Smooth muscle cell of the brain vasculature (primary cell): ENCODE results near the gene CNNM3.
"Not testable (repeated sequence)": the region's sequence is repeated elsewhere in the genome, so short reads cannot be mapped to it uniquely, and the experiment has no call there.

Experiments
- DNase-seq: peaks from one replicate; pipeline ENCODE4 v3.0.0-alpha.2; 2012; ENCODE audit warnings: low read depth, low spot score

CNNM3 gene

DNA sequence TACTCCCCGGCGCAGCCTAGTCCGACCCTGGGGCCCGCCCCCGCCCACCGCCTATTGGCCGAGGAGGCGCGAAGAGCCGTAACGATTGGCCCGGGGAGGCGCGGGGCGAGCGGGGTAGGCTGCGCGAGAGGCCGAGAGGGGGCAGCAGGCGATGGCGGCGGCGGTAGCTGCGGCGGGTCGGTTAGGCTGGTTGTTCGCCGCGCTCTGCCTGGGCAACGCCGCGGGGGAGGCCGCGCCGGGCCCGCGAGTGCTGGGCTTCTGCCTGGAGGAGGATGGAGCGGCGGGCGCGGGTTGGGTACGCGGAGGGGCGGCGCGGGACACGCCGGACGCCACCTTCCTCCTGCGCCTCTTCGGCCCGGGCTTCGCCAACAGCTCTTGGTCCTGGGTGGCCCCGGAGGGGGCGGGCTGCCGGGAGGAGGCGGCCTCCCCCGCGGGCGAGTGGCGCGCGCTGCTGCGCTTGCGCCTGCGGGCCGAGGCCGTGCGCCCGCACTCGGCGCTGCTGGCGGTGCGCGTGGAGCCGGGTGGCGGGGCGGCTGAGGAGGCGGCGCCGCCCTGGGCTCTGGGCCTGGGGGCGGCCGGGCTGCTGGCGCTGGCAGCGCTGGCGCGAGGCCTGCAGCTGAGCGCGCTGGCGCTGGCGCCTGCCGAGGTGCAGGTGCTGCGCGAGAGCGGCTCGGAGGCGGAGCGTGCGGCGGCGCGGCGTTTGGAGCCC lies at the start of gene CNNM3:
Gene CNNM3 (plus strand): TSS at position 142 of the 709 bp plus-strand sequence. CDS start 10 bp downstream, at position 152.
- peak; percentile 70 for DNase-seq

DNA sequence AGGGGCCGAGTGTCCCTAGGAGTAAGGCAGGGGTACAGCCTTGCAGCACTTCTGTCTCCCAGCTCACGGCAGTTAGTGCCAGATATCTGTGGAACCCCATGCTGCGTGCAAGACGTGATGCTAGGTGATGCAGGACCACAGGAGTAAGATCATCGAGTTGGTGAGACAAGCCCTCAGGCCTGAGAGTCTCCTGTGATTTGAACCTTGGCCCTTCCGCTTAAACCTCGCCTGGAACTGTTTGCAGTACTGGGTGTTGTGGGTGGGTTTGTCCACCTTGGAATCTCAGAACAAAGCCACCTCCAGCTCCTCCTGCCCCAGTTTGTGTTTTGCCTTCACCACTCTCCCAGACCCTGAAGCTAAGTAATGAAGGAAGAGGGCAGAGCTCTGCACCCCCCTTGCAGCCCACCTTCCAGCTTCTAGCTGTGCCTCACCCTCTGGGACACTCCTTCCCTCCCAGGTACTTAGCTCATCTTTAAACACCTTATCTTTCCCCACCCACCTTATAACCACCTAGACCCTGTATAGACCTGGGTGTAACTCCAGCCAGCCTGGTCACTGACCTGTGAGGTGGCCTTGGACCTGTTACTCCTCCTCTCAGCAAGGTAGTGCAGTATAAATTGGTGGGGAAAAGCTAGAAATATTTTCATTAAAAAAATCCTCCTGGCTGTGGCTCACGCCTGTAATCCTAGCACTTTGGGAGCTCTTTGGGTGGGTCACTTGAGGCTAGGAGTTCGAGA lies 48.8 kb upstream of the CNNM3 start:
- no peak for DNase-seq

DNA sequence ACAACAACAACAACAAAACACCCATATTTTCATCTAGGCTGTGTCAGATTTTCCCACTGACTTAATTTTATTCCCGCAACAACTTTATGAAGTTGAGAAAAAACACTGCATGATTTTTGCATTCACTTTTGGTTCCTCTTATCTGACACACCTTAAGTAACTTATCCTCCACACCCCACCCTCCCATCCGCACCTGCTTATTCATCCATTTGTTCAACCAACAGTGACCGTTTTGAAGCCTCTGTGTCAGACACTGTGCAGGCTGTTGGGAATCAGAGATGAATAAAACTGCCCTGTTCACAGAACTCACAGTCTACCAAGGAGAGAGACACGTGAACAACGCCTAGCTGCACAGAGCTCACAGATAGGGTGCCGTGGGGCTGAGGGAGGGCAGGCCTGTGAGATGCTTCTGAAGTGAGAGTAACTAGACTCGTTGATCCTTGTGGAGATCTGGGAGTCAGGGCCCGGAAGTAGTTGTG lies 47.9 kb upstream of the CNNM3 start:
- no peak for DNase-seq

DNA sequence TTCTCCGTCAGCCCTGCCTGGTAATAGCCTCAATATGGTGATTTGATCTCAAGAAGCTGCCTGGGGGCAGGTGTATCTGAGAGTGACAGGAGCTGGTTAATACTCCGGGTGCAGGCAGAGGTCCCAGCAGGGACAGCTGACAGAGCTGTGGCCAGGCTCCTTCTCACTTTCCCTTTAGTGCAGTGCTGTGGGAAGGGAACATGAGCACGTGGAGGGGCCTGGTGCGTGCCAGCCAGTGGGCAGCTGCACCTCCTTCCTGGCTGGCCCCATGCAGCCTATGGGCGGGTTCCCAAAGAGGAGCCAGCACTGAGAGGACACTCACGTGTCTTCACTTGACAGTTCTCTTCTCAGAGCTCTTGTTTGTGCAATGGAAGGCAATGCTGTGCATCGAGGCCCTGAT lies 46.3 kb upstream of the CNNM3 start:
- no peak for DNase-seq

DNA sequence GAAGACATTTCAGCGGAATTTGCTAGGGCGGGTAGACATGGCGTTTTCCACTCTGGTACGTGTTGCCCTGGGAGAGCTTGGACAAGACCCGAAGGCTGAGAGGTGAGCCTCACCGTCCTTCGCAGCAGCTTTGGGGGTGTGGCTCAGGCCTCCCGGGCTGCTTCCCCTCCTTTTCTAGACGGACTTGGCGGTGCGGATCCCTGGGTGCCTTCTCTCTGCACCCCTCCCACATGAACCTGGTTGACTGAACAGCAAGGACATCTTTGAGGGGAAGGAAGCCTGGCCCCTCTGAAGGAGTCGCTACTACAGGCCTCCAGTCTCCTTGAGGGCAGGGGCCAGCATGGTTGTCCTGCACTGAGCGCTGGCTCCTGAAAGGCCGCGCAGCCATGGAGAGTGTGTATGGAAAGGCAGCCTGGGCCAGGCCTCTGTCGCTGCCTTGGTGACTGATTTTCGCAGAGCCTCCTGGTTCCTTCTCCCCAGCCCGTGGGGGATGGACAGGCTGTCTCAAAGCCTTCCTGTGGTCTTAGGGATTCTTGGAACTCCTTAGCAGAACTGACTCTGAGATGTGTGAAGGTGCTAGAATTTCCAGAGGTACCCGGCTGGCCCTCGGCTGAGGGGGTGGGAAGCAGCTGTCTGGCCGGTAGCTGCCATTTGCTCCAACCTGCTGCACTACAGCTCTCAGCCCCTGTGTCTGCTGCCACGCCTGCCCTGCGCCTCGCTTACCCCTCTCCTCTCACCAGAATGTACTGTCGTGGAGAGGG lies 45.4 kb upstream of the CNNM3 start:
- DNase-seq, result no peak

DNA sequence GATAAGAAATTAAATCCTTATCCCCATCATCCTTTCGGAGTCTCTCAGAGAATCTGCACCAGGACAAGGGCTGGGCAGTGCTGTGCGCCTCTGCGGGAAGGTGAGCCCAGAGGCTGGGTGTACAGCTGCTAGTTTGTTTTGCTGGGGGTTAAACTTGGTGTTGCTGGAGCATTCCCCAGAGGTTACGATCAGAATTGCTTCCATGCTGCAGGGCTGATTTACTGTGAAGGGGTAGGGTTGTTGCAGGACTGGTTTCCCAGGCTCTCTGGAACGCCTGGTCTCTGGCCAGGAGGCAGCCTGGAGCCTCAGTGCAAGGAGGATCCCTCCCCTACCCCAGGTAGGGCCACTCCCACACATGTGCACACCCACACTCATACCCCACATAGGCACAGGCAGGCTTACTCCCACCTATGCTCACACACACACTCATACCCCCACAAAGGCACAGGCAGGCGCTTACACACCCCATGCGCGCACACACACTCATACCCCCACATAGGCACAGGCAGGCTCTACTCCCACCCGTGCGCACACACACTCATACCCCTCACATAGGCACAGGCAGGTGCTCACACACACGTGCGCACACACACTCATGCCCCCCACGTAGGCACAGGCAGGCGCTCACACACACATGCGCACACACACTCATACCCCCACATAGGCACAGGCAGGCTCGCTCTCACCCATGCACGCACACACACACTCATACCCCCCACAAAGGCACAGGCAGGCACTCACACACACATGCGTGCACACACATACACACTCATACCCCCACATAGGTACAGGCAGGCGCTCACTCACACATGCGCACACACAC lies 44.1 kb upstream of the CNNM3 start:
- DNase-seq, result no peak

DNA sequence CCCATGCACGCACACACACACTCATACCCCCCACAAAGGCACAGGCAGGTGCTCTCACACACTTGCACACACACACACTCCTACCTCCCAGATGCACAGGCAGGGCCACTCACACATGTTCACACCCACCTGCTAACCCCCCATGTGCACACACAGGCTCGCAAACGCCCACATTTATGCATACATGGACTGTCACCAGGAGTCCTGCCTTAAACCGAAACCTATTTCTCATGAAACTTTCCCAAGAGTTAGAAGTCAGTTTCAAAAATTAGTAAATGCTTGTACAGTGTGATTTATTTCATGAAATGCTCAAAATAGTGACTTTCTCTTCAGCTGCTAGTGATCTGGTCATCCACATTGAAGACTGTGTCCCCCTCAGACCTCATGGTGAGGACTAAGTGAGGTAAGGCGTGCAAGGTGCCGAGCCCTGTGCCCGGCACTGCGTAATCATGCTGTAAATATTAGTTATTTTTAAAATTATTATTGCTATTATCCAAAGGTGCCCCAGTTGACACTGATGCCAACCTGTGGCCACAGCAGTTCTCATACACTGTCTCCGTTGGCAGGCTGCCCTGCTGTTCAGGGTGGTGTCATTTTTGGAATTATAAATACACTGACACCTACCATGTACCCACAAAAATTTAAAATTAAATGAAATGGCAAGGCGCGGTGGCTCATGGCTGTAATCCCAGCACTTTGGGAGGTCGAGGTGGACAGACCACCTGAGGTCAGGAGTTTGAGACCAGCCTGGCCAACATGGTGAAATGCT lies 43.0 kb upstream of the CNNM3 start:
- DNase-seq, result no peak

DNA sequence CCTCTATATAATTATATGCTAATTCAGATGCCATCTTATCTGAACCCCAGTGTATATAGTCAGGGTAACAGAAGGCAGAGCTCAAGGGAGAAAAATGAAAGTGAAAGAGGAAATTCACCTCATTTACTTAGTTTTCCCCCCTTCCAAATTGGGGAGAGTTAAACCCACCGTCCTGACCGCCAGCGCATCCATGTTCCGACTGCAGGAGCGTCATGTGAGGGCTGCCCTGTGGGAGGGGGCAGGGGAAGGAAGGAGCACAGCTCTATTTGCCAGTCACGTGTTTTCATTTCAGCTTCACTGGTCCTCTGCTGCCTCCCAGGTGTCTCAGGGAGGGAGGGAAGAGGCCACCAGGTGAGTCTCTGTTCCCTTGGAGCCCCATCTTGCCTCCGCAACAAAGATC lies 42.1 kb upstream of the CNNM3 start:
- DNase-seq, result no peak

DNA sequence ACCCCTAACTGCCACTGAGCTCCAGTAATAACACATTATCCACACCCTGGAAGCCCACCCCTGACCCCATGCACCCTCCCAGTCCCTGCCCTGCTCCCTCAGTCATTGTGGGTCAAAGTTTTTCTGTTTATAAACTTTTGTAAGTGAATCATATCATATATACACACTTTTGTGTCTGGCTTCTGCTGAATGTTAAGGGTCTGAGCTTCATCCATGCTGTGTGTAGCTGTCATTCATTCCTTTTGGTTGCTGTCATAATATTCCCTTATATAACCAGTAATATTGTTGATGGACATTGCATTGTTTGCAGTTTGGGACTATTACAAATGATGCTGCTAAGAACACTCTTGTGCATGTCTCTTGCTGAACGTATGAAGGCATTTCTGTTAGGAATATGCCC lies 40.9 kb upstream of the CNNM3 start:
- DNase-seq, result no peak

DNA sequence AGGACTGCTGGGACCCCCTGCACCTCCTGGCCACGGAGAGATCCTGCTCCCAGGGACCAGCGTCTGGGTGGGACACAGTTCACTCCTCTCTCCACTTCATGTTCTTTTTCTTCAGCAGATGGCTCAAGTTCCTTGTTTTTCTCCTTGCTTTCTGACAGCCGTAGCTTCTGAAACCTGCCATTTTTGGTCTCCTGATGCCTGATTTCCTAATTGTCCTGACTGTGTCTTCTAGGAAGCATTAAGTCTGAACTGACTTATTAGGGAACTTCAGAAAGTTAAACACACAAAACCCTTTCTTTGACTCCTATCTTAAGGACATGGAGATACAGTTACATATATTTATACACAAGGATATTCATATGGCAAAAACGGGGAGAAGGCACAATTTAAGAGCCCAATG lies 32.7 kb upstream of the CNNM3 start:
- no peak for DNase-seq

DNA sequence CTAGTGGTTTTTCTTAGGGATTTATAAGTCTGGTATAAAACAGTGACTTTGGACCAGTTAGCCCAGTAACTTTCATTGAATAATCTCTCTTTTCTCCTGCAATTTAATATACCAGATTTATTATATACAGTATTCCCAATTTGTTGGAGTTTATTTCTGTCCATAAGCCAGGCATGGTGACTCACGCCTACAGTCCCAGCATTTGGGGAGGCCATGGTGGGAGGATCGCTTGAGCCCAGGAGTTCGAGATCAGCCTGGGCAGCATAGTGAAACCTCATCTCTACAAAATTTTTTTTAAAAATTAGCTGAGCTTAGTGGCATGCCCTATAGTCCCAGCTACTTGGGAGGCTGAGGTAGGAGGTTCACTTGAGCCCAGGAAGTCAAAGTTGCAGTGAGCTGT lies 28.7 kb upstream of the CNNM3 start:
- DNase-seq, result no peak

DNA sequence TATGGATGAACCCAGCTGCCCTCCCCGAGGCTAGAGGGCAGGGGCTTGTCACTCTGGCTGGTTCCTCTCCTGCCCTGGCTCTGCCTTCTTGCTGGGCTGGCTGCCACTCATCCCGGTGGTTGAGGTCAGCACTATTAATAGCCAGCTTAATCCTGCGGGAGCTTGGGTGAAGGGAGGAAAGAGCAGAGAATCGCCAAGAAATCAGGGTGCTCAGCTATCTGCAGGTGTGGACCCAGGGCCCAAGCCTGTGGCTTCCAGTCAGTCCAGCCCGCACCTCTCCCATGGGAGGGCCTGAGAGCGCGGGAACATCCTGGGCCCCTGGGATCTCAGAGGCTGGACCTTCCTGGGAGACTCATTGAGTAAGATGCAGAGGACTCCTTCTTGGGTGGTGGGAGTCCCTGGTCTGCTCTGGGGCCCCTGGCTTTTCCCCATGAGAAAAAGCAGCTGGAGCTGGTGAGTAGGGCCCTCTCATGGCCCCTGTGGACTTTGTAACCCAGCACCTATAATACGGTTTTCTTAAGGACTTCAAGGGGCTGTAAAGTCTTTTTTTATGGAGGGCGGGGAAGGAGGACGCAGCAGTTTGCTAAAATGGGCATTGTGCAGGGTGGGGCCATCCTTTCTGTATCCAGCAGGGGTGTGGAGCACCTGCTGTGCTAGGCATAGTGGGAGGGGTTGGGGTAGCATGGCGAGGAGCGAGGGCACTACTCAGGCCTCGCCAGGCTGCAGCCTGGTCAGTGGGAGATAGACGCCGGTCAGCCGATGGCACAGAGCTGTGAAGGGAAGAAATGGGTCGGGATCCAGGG lies 27.4 kb upstream of the CNNM3 start:
- DNase-seq, result no peak

DNA sequence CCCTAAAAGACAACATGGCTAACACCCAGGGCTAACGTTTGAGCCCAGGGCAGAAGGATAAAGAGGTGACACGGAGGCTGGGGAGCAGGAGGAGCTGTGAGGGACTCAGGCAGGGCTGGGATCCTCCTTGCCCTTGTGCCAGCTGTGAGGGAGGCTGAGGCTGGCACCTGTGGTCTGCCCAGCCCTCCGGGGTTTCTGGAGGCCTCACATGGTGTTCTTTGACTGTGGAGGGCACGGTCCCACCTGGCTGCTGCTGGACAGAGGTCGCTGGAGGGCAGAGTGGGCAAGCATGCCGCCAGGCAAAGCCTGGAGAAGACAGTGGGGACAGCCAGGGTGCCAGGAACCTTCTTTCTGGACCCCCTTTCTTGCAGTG lies 26.8 kb upstream of the CNNM3 start:
- DNase-seq, result no peak

DNA sequence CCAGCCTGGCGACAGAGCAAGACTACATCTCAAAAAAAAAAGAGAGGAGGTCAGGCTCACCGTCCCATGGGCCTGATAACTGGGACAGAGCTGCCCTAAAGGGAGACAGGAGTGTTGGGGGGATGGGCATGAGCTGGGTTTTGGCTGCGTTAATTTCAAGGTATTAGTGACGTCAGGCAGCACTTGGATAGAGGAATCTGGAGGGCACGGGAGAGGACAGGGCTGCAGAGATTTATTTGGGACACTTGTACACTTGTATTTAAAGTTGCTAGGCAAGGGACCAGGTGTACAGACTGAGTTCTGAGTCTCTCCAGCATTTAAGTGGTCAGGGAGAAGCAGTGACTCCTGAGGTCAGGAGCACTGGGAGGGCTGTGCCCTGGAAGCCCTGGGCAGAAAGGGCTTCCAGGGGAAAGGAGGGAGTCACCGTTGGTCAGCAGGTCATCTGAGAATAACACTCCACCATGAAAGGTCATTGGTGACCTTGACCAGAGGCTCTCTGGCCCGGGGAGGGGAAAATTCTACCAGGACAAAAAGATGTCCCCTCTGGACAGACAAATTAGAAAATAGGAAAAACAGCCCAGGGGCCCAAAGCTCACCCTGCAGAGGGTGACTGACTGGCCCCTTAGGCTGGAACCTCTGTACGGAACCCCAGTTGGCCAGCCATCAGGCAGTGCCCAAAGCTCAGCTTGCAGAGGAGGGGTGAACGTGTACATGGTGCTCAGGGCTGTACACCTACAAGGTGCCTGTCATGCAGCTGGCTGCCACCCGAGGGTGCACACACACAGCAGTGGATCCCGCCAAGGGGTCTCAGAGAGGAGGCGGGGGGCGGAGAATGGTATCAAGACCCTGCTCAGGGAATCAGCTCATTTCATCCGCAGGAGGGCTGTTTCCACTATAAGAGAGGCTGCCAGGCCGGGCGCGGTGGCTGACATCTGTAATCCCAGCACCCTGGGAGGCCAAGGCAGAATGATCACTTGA lies 23.0 kb upstream of the CNNM3 start:
- no peak for DNase-seq

DNA sequence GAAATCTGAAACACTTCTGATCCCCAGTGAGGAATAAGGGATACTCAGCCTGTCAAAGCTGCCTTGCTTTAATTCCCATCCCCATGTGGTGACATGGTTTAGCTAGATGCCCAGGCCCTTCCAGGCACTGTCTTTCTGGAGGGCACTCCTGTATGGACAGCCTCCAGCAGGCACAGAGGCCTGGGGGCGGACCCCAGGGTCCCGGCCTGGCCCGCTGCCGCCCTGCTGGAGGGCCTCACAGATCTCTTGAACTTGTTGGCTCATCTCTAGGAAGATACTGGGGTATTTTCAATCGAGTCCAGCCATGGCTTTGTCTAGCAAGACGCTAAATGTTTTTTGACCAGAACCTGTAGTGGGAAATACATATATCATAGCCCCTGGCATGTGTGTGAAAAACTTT lies 21.0 kb upstream of the CNNM3 start:
- no peak for DNase-seq

DNA sequence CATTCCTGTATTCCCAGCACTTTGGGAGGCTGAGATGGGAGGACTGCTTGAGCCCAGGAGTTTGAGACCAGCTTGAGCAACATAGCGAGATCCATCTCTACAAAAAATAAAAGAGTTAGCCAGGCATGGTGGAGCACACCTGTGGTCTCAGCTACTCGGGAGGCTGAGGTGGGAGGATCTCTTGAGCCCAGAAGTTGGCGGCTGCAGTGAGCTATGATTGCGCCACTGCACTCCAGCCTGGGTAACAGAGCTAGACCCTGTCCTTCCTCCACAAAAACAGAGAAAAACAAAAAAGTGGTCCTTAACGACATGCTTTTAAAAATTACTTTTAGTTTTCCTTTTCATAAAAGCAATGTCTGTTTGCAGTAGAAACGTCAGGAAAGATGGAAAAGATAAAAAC lies 19.6 kb upstream of the CNNM3 start:
- not testable (repeated sequence) for DNase-seq

DNA sequence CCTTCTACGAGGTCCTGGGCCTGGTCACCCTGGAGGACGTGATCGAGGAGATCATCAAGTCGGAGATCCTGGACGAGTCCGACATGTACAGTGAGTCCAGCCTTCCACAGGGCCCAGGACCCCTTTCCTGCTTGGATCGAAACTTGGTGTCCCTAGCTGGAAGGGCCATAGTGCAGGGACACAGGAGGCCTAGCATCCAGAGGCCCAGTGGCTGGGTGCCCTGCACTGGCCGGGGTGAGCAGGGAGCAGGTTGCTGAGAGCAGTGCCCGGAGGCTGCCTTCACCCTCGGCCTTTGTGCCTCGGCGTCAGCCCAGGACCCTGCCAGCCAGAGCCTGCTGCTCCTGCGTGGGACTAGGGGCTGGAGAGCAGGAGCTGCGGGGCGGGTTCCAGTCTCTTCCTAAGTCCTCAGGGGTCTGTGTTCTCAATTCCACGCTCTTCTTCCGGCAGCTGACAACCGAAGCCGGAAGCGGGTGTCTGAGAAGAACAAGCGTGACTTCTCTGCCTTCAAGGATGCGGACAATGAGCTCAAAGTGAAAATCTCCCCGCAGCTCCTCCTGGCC lies 18.9 kb upstream of the CNNM3 start:
- no peak for DNase-seq
